Activated CD8-positive, alpha-beta memory T cell treated with anti-CD3 and anti-CD28 coated beads, Interleukin-2, amount 50 U/mL, for 1 hour (primary cell): ENCODE results near the gene PDE4D.

Experiments used
- DNase-seq: peaks from one replicate; pipeline ENCODE4 v3.0.0-alpha.2; 2020; ENCODE audit errors: extremely low read depth

Gene PDE4D

DNA sequence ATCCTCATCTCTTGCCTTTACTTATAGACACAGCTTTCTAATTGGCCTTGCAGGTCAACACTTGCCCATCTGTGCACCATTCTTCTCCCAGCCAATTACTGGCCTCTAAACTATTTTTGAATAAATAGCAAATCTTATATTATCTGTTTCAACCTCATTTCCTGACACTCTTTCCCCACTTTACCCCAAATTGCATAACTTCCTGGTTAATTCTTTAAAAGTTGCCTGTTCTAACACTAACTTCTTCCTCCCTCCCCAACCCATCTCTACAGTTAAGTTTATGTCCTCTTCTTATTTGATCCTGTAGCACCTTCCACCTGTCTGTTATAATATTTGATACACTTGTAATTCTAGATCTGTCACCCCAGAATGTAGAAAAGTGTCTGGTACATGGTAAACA lies 372.1 kb downstream of the PDE4D start:
- no peak for DNase-seq

DNA sequence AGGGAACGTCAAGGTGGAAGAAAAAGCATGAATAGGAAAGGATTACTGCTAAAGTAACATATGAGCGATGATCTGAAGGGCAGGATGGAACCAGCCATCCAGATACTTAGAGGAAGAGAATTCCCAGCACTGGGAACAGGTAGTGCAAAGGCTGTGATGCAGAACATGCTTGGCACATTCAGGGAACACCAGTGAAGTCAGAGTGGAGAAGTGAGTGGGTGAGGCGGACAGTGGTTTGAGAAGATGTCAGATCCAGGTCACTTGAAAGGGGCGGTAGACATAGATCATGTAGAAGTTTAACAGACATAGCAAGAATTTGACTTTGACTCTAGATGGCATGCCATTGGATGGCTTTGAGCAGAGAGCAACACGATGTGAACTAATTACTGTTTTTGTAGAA lies 374.2 kb downstream of the PDE4D start:
- DNase-seq = no peak

GRCh38 chr5:59517926-59518585 lies 375.5 kb downstream of the PDE4D start:
- no peak for DNase-seq

- no peak for DNase-seq
Observed at GRCh38 chr5:59516161-59516560, 377.4 kb downstream of the PDE4D start.

- DNase-seq = no peak
Observed at GRCh38 chr5:59506285-59506877, 387.1 kb downstream of the PDE4D start.

- DNase-seq = no peak
Observed at GRCh38 chr5:59504043-59504442, 389.5 kb downstream of the PDE4D start.

DNA sequence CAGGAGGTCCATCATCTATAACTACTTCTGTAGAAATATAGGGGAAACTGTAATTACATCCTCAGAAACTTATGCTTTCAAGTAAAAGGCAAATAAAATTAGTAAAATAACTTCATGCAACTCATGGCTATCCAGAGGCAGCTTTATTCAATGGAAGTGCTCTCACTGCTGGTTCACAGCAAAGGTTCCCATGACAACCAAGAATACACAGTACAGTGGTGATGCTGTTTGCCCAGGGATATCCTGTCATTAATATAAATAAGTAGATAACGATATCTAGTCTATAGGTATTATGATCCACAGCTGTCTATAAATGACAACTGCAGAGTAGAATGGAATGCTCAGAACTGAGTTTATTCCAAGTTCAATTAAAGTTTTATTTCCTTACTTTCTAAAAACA lies 390.3 kb downstream of the PDE4D start:
- no peak for DNase-seq

DNA sequence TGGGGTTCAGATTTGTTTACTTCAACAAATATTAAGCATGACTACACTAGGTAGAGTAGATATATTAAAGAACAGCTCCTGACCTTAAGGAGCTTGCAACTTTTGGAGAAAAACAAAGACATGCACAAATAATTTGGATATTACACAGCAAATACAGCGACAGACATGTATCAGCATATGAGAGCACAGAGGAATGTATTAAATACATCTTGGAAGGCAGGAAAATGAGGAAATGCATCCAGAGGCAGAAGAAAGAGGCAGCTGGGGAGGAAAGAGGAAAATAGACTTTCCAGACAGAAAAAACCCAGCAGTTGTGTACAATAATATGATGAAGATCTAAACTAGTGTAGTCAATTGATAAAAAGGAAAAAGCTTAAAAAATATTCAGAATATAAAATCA lies 392.2 kb downstream of the PDE4D start:
- DNase-seq = no peak

DNA sequence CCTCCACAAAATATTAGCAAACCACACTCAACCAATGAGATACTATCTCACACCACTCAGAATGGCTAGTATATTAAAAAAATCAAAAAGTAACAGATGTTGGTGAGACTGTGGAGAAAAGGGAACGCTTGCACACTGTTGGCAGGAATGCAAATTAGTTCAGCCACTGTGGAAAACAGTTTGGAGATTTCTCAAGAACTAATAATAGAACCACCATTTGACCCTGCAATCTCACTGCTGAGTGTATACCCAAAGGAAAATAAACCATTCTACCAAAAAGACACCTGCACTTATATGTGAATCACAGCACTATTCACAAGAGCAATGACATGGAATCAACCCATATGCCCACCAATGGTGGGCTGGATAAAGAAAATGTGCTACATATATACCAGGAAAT lies 393.5 kb downstream of the PDE4D start:
- DNase-seq = no peak

DNA sequence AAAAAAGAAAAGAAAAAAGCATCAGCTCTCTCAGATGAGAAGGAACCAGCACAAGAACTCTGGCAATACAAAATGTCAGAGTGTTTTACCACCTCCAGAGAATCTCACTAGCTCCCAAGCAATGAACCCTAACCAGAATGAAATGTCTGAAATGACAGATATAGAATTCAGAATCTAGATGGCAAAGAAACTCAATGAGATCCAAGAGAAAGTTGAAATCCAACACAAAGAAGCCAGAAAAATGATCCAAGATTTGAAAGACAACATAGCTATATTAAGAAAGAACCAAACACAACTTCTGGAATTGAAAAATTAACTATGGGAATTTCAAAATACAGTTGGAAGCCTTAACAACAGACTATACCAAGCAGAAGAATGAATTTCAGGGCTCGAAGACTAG lies 396.3 kb downstream of the PDE4D start:
- DNase-seq = no peak

DNA sequence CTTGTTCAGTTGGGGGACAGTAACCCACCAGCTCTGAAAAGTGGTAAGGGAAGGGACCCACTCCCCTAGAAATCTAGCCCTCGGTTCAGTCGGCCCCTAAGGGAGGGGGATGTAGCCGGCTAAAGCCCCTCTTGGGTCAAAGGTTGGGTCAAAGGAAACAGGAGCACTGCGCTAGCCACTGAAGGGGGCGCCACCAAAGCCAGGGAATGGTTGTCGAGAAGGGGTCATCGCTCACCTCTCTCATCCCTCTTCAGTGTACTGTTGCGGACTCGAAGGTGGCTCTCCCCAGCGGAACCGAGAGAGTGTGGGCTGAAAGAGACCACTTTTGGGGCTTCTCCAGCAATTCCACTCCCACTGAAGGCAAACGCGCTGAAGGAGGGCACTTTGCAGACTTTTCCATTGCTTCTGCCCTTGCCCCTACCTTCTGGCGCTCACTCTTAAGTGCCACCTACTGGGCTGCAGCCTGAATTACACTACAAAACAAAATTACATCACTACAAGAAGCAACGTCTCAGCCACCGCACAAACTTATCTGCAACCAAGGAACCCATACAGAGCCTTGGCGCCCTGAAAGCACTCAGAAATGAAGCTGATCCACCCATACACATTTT lies 396.9 kb downstream of the PDE4D start:
- DNase-seq = no peak

GRCh38 chr5:59491945-59492344 lies 401.6 kb downstream of the PDE4D start:
- no peak for DNase-seq

DNA sequence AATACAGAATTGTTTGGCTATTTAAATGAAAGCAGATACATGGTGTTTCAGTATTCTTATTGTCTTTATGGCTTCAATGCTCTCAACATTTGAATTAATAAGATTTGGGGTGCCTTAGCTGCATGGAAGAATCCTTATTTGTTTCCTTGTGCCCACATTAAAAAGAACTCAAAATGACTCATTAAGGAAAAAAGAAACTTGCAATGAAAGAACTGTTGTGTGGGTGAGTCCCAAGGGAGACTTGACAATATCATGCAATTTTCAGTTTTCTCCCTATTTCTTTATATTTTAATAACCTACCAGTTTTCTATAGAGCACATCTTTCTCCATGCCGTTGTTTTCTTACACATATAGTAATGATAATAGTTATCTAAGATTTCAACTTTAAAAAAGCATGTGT lies 404.0 kb downstream of the PDE4D start:
- DNase-seq = no peak

- no peak for DNase-seq
Observed at GRCh38 chr5:59487772-59488729, 405.5 kb downstream of the PDE4D start.

- DNase-seq = no peak
Observed at GRCh38 chr5:59487068-59487686, 406.3 kb downstream of the PDE4D start.

- no peak for DNase-seq
Observed at GRCh38 chr5:59486508-59486907, 407.0 kb downstream of the PDE4D start.

GRCh38 chr5:59485629-59486439 lies 407.7 kb downstream of the PDE4D start:
- DNase-seq = no peak

- no peak for DNase-seq
Observed at GRCh38 chr5:59485107-59485506, 408.4 kb downstream of the PDE4D start.

DNA sequence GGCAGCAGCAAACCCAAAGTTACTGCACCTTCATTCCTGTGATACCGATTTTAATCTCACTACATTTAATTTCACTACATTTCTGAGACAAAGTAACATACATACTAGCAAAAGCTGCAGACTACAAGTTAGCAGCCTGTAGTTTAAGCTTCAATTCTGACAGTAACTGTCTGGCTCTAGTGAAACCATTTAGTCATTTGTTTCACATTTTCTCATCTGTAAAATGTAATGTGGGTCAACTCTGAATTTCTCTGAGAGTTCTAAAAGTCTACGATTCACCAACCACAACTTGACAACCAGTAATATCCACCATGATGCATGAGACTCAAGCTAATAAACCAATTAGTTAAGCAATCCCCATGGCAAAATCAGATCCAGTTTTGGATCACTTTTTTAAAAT lies 408.9 kb downstream of the PDE4D start:
- DNase-seq = no peak

- DNase-seq = no peak
Observed at GRCh38 chr5:59483971-59484472, 409.5 kb downstream of the PDE4D start.

GRCh38 chr5:59479086-59479485 lies 414.4 kb downstream of the PDE4D start:
- DNase-seq = no peak
